ENCODE results near the gene CDPF1. TPM values are rescaled to one million over a fixed set of nuclear protein-coding genes. Genes with fewer than 3 reads are reported as not detected.
"Not testable (repeated sequence)": the region's sequence is repeated elsewhere in the genome, so short reads cannot be mapped to it uniquely, and the experiment has no call there.

CDPF1 gene
- total RNA-seq, 1 donor from 2014 or later = 12.9 TPM

DNA sequence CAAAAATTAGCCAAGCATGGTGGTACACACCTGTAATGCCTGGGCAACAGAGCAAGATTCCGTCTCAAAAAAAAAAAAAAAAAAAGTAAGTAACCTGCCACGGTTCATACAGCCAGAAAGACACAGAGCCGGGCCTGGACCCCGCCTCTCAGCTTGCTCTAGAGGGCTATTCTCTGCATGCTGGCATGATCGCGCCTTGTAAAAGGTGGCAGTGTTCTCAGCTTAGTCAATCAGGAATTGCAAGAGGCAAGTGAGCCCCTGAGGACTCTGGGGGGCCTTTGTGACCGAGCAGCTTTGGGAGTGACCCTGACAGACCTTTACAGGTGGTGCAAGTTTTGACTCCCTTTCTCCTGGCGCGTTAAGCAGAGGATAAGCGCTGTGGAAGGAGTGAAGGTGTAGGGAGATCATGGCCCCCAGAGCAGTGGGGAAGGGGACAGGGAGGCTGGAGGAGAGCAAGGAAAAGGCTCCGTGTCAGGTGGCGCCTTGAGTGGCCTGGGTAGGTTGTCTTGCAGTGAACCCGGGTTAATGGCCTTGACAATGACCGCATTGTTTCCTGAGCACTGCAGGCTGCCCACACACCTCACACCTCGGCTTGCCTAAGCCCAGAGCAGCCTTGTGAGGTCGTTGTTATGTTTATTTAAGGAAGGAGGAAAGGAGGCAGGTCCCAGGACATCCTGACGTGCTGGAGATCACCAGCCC, 48.9 kb downstream of the CDPF1 start:
- Mint-ChIP-seq H3K4me1 (ENCODE audit: unreplicated experiment) (no peaks in the 10 kb centered on the region), H3K27me3 (no peaks in the 10 kb centered on the region), H3K36me3 (peaks cover 15% of the 10 kb centered on the region), H3K9me3 (no peaks in the 10 kb centered on the region), H3K27ac (no peak overlapping the region), H3K4me3 (no peak overlapping the region)
- DNase-seq (ENCODE audit: extremely low spot score, unreplicated experiment) = no peak
- TF ChIP-seq, protein P1, sequence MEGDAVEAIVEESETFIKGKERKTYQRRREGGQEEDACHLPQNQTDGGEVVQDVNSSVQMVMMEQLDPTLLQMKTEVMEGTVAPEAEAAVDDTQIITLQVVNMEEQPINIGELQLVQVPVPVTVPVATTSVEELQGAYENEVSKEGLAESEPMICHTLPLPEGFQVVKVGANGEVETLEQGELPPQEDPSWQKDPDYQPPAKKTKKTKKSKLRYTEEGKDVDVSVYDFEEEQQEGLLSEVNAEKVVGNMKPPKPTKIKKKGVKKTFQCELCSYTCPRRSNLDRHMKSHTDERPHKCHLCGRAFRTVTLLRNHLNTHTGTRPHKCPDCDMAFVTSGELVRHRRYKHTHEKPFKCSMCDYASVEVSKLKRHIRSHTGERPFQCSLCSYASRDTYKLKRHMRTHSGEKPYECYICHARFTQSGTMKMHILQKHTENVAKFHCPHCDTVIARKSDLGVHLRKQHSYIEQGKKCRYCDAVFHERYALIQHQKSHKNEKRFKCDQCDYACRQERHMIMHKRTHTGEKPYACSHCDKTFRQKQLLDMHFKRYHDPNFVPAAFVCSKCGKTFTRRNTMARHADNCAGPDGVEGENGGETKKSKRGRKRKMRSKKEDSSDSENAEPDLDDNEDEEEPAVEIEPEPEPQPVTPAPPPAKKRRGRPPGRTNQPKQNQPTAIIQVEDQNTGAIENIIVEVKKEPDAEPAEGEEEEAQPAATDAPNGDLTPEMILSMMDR (conservative IDR thresholded peaks at IDR 0.05) = no peak

DNA sequence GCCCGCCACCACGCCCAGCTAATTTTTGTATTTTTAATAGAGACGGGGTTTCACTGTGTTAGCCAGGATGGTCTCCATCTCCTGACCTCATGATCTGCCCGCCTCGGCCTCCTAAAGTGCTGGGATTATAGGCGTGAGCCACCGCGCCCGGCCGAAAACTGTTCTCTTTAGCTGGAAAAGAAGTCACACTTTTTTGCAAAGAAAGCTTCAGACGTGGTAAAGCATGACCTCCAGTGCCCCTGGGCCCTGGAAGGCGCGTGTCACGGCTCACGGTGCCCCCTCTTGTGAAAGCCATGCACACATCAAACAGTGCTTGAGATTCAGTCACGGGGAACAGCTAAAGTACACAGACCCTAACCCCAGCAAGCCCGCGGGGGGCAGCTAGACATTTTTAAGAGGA, 51.3 kb downstream of the CDPF1 start:
- H3K4me3 Mint-ChIP-seq; H3K9me3 Mint-ChIP-seq; H3K36me3 Mint-ChIP-seq; H3K27me3 Mint-ChIP-seq; H3K4me1 Mint-ChIP-seq (ENCODE audit: unreplicated experiment); DNase-seq (ENCODE audit: extremely low spot score, unreplicated experiment): not testable (repeated sequence)
- peak overlapping the region; percentile 39 for H3K27ac Mint-ChIP-seq

DNA sequence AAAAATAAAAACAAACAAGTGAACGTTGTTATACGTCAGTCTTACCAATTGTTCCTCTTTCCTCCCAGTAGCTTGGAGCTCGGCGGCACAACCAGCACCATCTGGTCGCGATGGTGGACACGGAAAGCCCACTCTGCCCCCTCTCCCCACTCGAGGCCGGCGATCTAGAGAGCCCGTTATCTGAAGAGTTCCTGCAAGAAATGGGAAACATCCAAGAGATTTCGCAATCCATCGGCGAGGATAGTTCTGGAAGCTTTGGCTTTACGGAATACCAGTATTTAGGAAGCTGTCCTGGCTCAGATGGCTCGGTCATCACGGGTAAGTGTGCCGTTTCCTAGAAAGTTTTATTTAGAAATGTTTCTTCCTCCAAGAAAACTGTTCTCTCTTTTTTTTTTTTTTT, 51.8 kb downstream of the CDPF1 start:
- H3K4me1 Mint-ChIP-seq (ENCODE audit: unreplicated experiment) = no peaks in the 10 kb centered on the region
- H3K4me3 Mint-ChIP-seq = no peak overlapping the region
- no peak overlapping the region for H3K27ac Mint-ChIP-seq
- peaks cover 9% of the 10 kb centered on the region for H3K36me3 Mint-ChIP-seq
- TF ChIP-seq, protein P1 (conservative IDR thresholded peaks at IDR 0.05) = no peak
- DNase-seq (ENCODE audit: extremely low spot score, unreplicated experiment) = no peak
- H3K9me3 Mint-ChIP-seq = no peaks in the 10 kb centered on the region
- H3K27me3 Mint-ChIP-seq = no peaks in the 10 kb centered on the region

DNA sequence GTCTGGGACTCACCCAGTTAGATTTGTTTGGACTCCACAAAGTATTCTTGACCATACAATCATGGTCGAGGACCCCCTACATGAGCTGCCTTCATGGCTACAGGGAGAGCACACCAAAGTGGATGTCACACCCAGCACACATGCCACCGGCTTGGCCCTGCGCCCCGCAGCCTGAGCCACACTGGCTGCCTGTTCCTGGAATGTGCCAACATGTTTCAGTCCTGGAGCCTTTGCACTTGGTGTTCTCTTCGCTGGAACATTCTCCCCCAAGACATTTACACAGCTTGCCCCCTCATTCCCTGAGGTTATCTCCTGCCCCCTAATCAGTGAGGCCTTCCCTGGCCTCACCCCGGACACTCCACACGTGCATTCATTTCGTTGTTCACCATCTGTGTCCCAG, 53.8 kb downstream of the CDPF1 start:
- no peak for DNase-seq (ENCODE audit: extremely low spot score, unreplicated experiment)
- Mint-ChIP-seq H3K27me3 (no peaks in the 10 kb centered on the region), H3K9me3 (no peaks in the 10 kb centered on the region), H3K36me3 (peaks cover 9% of the 10 kb centered on the region), H3K4me3 (no peak overlapping the region), H3K27ac (peak overlapping the region; percentile 64), H3K4me1 (ENCODE audit: unreplicated experiment) (no peaks in the 10 kb centered on the region)
- TF ChIP-seq, protein P1 (conservative IDR thresholded peaks at IDR 0.05) = no peak

- no peaks in the 10 kb centered on the region for H3K4me1 Mint-ChIP-seq (ENCODE audit: unreplicated experiment)
- H3K27me3 Mint-ChIP-seq = no peaks in the 10 kb centered on the region
- peaks cover 9% of the 10 kb centered on the region for H3K36me3 Mint-ChIP-seq
- no peaks in the 10 kb centered on the region for H3K9me3 Mint-ChIP-seq
- DNase-seq (ENCODE audit: extremely low spot score, unreplicated experiment) = no peak
- peak overlapping the region; percentile 64 for H3K27ac Mint-ChIP-seq
- TF ChIP-seq, protein P1 (conservative IDR thresholded peaks at IDR 0.05) = no peak
- H3K4me3 Mint-ChIP-seq = no peak overlapping the region
Measured at GRCh38 chr22:46195487-46196165, 54.5 kb downstream of the CDPF1 start.

Other genes starting within 250 kb of the CDPF1 start
- 22.7 and 22.9 TPM in 2 replicates for gene PPARA, start 99.8 kb downstream of the CDPF1 start, total RNA-seq (ENCODE audit: low replicate concordance)
- gene PKDREJ, start 13.1 kb upstream of the CDPF1 start, total RNA-seq (ENCODE audit: low replicate concordance) = 0.05 TPM in 1 of 2 replicates, not detected in the other
- 22.6 and 36.9 TPM in 2 replicates for gene TTC38, start 17.7 kb upstream of the CDPF1 start, total RNA-seq (ENCODE audit: low replicate concordance)
- 12.3 and 39.6 TPM in 2 replicates for gene GTSE1, start 46.6 kb upstream of the CDPF1 start, total RNA-seq (ENCODE audit: low replicate concordance)
- gene TRMU, start 85.4 kb upstream of the CDPF1 start, total RNA-seq (ENCODE audit: low replicate concordance) = 46.6 and 68.4 TPM in 2 replicates

All from type B pancreatic cell (in vitro differentiated cells).